HG02571 (cell line): ENCODE results near the gene PKP4.

ENCODE experiments used
- ATAC-seq: cut with Tn5 transposase; IDR thresholded peaks from one replicate; pipeline ENCODE4 v1.9.1; 2021; ENCODE audit warnings: mild to moderate bottlenecking, moderate library complexity; ENCODE audit not compliant: unreplicated experiment

The PKP4 gene

DNA sequence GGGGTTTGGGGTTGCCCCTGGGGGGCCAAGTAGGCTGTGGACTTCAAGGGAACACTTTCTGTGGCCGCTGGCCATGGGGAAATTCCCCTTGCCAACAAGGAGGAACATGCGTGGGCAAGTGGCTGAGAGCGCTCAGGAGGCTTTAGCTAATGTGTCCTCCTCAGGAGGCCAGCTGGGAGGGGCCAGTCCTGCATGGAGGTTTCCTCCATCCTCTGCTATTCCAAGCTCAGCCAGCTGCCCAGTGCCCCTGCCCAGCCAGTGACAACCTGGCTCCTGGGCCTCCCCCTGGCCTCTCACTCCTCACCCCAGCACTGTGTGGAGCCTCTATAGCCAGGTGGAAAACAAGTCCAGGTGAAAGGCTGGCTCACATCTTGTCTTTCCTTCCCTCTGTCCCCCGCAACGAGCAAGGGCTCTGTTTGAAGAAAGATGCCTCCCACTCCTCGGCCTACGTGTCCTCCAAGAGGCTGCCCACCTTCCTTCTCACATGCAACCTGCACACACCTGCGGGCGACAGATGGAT, 273.9 kb downstream of the PKP4 start:
- ATAC-seq: no peak

GRCh38 chr2:158731386-158731785, 274.6 kb downstream of the PKP4 start:
- ATAC-seq: no peak
